OCI-LY3 (cell line): Measurements from ENCODE around the gene TXNL4A.

Source experiments
- CTCF ChIP-seq: fragments of 200-600, 300-600 bp; sonication (generic); IDR thresholded peaks from 2 replicates; pipeline ENCODE4 v1.5.1; 2014; ENCODE audit warnings: antibody characterized with exemption, low read length, low read depth
- EZH2phosphoT487 ChIP-seq: fragments of 200-600 bp; shearing (Covaris generic); IDR thresholded peaks from 2 replicates; pipeline ENCODE4 v1.6.1; 2018; ENCODE audit warnings: antibody characterized with exemption, mixed run types, low read depth

DNA sequence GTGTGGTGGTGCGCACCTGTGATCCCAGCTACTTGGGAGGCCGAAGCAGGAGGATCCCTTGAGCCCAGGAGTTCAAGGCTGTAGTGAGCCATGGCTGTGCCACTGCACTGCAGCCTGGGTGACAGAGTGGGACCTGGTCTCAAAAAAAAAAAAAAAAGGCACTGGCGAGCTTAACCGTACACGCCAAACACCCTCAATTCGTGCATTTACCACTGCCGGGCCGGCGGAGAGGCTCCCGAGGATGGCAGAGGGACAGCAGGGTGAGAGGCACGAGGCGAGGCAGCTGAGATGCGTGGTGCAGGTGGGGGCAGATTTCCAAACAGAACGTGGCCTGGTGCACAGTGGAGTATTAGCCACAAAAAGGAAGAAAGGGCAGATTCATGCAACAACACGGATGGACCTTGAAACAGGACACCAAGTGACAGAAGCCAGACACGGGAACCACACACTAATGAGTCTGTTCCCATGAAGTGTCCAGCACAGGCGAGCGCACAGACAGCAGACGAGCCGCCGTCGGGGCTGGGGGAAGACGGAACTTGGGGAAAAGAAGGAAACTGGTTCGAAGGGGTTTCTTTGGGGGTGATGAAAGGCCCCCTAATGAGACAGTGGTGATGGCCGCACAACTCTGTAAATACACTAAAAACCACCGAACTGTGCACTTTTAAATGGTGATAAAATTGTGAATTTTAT is 64.3 kb downstream of the TXNL4A start:
- TF ChIP-seq CTCF (no peak), EZH2phosphoT487 (no peak)
